ENCODE measurements around the gene UBE2L3. TPM values are rescaled to one million over a fixed set of nuclear protein-coding genes. Genes with fewer than 3 reads are reported as not detected.
"Not testable (repeated sequence)": the region's sequence is repeated elsewhere in the genome, so short reads cannot be mapped to it uniquely, and the experiment has no call there.

Gene UBE2L3
- total RNA-seq, 2 donors from 2014 or later: 56.8 to 78.7 TPM

DNA sequence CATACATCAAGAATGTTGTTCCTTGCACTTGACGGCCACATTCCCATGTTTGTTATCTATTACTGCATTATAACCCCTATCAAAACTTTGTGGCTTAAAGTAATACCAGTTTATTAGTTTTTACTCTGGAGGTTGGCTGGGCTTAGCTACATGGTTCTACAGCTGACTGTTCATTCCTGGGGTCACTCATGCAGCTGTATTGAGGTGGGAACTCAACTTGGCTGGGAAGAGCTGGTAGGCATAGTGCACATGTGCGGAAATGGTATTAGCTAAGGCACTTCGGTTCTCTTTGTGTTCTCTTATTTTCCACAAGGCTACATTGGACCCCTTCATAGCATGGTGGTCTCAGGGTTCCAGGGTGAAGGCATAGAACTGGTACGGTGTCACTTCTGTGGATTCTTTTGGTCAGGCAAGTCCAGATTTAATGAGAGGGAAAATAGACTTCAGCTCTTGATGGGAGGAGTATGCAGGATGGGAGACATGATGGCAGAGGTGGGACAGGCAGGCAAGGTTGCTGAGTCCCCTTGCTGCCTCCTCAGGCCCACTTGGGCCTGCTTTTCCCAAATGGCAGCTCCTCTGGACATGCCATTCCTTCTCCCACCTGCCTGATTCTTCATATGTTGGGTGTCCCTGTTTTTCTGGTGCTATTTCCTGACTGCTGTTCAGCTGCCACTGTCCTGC, 46.2 kb downstream of the UBE2L3 start:
- DNase-seq: no peak
- no peaks in the 10 kb centered on the region for H3K27me3 ChIP-seq
- H3K4me1 ChIP-seq: no peaks in the 10 kb centered on the region
- no peaks in the 10 kb centered on the region for H3K36me3 ChIP-seq
- TF ChIP-seq CTCF (IDR thresholded peaks at IDR 0.05): no peak
- H3K4me3 ChIP-seq: no peak overlapping the region
- H3K9ac ChIP-seq (ENCODE audit: low read depth in 2 of 2, low read length in 2 of 2): no peak overlapping the region
- intact Hi-C loops (cut with DNase I): no loop called here
- no peaks in the 10 kb centered on the region for H3K9me3 ChIP-seq
- H3K27ac ChIP-seq: no peak overlapping the region

DNA sequence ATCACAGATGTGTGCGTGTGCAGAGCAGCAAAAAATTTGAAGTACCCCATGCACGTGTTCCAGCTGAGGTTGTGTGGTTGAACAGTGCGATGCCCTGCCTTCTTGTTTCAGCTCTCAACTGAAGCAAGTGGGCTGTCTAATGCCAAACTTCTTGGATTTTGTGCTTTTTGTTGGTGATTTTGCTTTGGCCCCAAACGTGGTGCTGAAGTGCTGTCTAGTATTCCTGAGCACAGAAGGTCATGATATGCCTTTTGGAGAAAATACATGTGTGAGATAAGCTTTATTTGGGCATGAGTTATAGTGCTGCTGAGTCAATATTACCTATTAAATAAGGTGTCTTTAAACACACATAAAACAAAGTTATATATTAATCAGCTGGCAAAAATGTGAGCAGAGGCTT, 48.2 kb downstream of the UBE2L3 start:
- H3K4me1 ChIP-seq: no peaks in the 10 kb centered on the region
- TF ChIP-seq CTCF (IDR thresholded peaks at IDR 0.05): no peak
- intact Hi-C loops (cut with DNase I): no loop called here
- H3K9me3 ChIP-seq: no peaks in the 10 kb centered on the region
- no peak overlapping the region for H3K27ac ChIP-seq
- DNase-seq: no peak
- H3K36me3 ChIP-seq: no peaks in the 10 kb centered on the region
- H3K27me3 ChIP-seq: no peaks in the 10 kb centered on the region
- H3K4me3 ChIP-seq: no peak overlapping the region
- H3K9ac ChIP-seq (ENCODE audit: low read depth in 2 of 2, low read length in 2 of 2): no peak overlapping the region

- H3K9ac ChIP-seq (ENCODE audit: low read depth in 2 of 2, low read length in 2 of 2); H3K27me3 ChIP-seq; H3K4me1 ChIP-seq; H3K36me3 ChIP-seq; H3K4me3 ChIP-seq; intact Hi-C loops (cut with DNase I); H3K27ac ChIP-seq; DNase-seq; H3K9me3 ChIP-seq: not testable (repeated sequence)
Observed at GRCh38 chr22:21617337-21617736, 49.8 kb downstream of the UBE2L3 start.

DNA sequence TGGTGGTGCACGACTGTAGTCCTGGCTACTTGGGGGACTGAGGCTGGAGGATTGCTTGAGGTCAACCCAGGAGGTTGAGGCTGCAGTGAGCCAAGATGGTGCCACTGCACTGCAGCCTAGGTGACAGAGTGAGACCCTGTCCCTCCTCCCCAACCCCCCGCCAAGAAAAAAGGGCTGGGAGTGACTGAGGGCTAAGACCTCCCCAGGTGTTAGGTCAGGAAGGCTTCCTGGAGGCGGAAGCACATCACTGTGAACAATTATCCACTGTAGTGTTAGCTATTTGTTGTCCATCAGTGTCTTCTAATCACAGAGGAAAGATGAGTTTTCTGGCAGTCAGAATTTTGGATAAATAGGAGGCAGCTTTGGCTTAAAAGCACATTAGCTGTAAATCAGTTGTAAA, 53.5 kb downstream of the UBE2L3 start:
- DNase-seq: no peak
- peaks cover 4% of the 10 kb centered on the region for H3K36me3 ChIP-seq
- no peaks in the 10 kb centered on the region for H3K9me3 ChIP-seq
- H3K27ac ChIP-seq: no peak overlapping the region
- intact Hi-C loops (cut with DNase I): no loop called here
- no peak overlapping the region for H3K9ac ChIP-seq (ENCODE audit: low read depth in 2 of 2, low read length in 2 of 2)
- no peak overlapping the region for H3K4me3 ChIP-seq
- no peak for TF ChIP-seq CTCF (IDR thresholded peaks at IDR 0.05)
- H3K4me1 ChIP-seq: no peaks in the 10 kb centered on the region
- no peaks in the 10 kb centered on the region for H3K27me3 ChIP-seq

- TF ChIP-seq CTCF (IDR thresholded peaks at IDR 0.05): no peak
- intact Hi-C loops (cut with DNase I): no loop called here
- H3K4me1 ChIP-seq: no peaks in the 10 kb centered on the region
- H3K4me3 ChIP-seq: no peak overlapping the region
- H3K27ac ChIP-seq: no peak overlapping the region
- no peak for DNase-seq
- no peaks in the 10 kb centered on the region for H3K27me3 ChIP-seq
- H3K9me3 ChIP-seq: no peaks in the 10 kb centered on the region
- H3K9ac ChIP-seq (ENCODE audit: low read depth in 2 of 2, low read length in 2 of 2): no peak overlapping the region
- H3K36me3 ChIP-seq: peaks cover 4% of the 10 kb centered on the region
Observed at GRCh38 chr22:21622011-21622918, 54.8 kb downstream of the UBE2L3 start.

All from colonic mucosa (tissue), 4 donors.